ENCODE data around the gene UBXN10. TPM values are rescaled to one million over a fixed set of nuclear protein-coding genes. Genes with fewer than 3 reads are reported as not detected.

The UBXN10 gene
- total and polyA plus RNA-seq, 2 of the 4 experiments (the other 2 are of a cell fraction), result not detected

- Histone ChIP-seq H3K4me2 (ENCODE audit: low read depth, low read length) (no peak overlapping the region), H3K9ac (ENCODE audit: low read depth, low read length) (no peak overlapping the region), H3K27me3 (ENCODE audit: control insufficient read depth, insufficient read depth, low read length) (peaks cover 58% of the 10 kb centered on the region), H3K4me3 (ENCODE audit: insufficient read depth, low read depth, low read length) (no peak overlapping the region), H3K9me3 (ENCODE audit: control insufficient read depth, insufficient read depth, low read length) (no peaks in the 10 kb centered on the region), H4K5ac (ENCODE audit: low read depth, low read length) (no peak overlapping the region), H3K4ac (ENCODE audit: low read depth, low read length) (no peak overlapping the region), H3K27ac (ENCODE audit: insufficient read depth, low read length) (no peak overlapping the region), H2BK20ac (ENCODE audit: low read depth, low read length) (no peak overlapping the region), H3K18ac (ENCODE audit: low read depth, low read length) (no peak overlapping the region), H3K79me1 (ENCODE audit: low read depth in 1 of 2, low read length in 2 of 2) (no peaks in the 10 kb centered on the region), H3K14ac (replicated peaks; ENCODE audit: low read depth, low read length) (no peak overlapping the region), H3K4me1 (ENCODE audit: control insufficient read depth, insufficient read depth, low read length) (no peaks in the 10 kb centered on the region), H2AK9ac (replicated peaks; ENCODE audit: low read depth, low read length, poor library complexity) (peak overlapping the region; percentile 3), H4K8ac (ENCODE audit: low read depth in 2 of 2, low read length in 2 of 2) (no peak overlapping the region), H4K20me1 (ENCODE audit: insufficient read depth, low read length) (no peaks in the 10 kb centered on the region), H3K36me3 (ENCODE audit: control insufficient read depth, insufficient read depth, low read length) (no peaks in the 10 kb centered on the region), H2AFZ (replicated peaks; ENCODE audit: low read length, poor library complexity) (no peak overlapping the region), H3K56ac (ENCODE audit: extremely low read depth, insufficient read depth, low read length) (no peak overlapping the region), H2BK15ac (ENCODE audit: low read depth, low read length) (no peak overlapping the region), H4K91ac (ENCODE audit: insufficient read depth, low read depth, low read length) (no peak overlapping the region), H3K9me1 (ENCODE audit: insufficient read depth, low read length) (no peaks in the 10 kb centered on the region), H2AK5ac (ENCODE audit: low read depth, low read length) (no peak overlapping the region), H2BK120ac (ENCODE audit: low read depth, low read length) (no peak overlapping the region), H3K23ac (ENCODE audit: low read depth, low read length) (no peak overlapping the region), H2BK5ac (ENCODE audit: low read depth, low read length, poor library complexity, severe bottlenecking) (no peak overlapping the region)
- no peak for DNase-seq
- intact Hi-C loops (cut with micrococcal nuclease), result no loop called here
- dilution Hi-C loops (cut with HindIII; ENCODE audit: low sequenced_read_pairs, unreplicated experiment), result no loop called here
- ChIA-PET POLR2A (ENCODE audit: unreplicated experiment) (no interaction called here), CTCF (no interaction called here)
- no peak for ATAC-seq (ENCODE audit: low read depth)
- BruUV-seq (replicated peaks), result no TSS peak
- in situ Hi-C loops (cut with MboI; ENCODE audit: low sequenced_read_pairs), result no loop called here
- no CpG with 5 or more reads among the region's 4 CpGs for WGBS, 2 experiments (ENCODE audit: extremely low coverage in 2 of 2, insufficient read length in 1 of 2)
- TF ChIP-seq POLR2A (IDR thresholded peaks at IDR 0.05; ENCODE audit: low read depth, low read length), result no peak
- no peak for TF ChIP-seq RFX5 (IDR thresholded peaks at IDR 0.05; ENCODE audit: low read depth, low read length)
- TF ChIP-seq RAD21 (IDR thresholded peaks at IDR 0.05; ENCODE audit: low read length), result no peak
- no peak for TF ChIP-seq FOS (IDR thresholded peaks at IDR 0.05; ENCODE audit: low read depth, low read length)
Measured at GRCh38 chr1:20189664-20190063, 3.8 kb downstream of the UBXN10 start.

Measured in IMR-90 (cell line).